AG10803 (cell line): ENCODE results near the gene RGS6.

Experiments used
- DNase-seq: peaks from one replicate; pipeline ENCODE4 v3.0.0; 2010; ENCODE audit warnings: low read depth
- H3K4me3 ChIP-seq: 2 replicates; pipeline ENCODE4 v1.5.1; 2011; ENCODE audit warnings: mild to moderate bottlenecking, low read length, control low read depth
- TF ChIP-seq, protein P1 (sequence below): conservative IDR thresholded peaks from 2 replicates; pipeline ENCODE4 v1.5.1; 2011; ENCODE audit warnings: mild to moderate bottlenecking, low read length, control low read depth, inconsistent platforms

The RGS6 gene

DNA sequence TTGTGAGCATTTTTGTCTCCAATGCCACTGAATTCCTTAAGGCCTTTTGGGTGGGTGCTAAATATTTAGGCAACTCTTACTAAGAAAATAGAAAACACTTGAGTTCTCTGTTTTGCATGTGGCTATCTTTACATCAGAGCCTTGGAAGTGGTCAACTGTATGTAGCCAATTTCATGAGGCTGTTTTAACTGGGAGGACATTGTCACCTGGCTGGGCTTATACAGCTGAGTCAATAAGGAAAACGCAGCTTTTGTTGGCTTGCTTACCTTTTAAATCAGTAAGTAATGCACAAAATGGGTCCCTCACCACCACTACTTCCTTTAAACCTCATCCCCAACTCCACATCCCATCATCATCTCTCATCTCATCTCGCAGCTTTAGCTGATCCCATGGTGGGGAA is 194.3 kb downstream of the RGS6 start:
- TF ChIP-seq, protein P1, sequence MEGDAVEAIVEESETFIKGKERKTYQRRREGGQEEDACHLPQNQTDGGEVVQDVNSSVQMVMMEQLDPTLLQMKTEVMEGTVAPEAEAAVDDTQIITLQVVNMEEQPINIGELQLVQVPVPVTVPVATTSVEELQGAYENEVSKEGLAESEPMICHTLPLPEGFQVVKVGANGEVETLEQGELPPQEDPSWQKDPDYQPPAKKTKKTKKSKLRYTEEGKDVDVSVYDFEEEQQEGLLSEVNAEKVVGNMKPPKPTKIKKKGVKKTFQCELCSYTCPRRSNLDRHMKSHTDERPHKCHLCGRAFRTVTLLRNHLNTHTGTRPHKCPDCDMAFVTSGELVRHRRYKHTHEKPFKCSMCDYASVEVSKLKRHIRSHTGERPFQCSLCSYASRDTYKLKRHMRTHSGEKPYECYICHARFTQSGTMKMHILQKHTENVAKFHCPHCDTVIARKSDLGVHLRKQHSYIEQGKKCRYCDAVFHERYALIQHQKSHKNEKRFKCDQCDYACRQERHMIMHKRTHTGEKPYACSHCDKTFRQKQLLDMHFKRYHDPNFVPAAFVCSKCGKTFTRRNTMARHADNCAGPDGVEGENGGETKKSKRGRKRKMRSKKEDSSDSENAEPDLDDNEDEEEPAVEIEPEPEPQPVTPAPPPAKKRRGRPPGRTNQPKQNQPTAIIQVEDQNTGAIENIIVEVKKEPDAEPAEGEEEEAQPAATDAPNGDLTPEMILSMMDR = no peak
- DNase-seq = no peak
- H3K4me3 ChIP-seq = no peak overlapping the region

DNA sequence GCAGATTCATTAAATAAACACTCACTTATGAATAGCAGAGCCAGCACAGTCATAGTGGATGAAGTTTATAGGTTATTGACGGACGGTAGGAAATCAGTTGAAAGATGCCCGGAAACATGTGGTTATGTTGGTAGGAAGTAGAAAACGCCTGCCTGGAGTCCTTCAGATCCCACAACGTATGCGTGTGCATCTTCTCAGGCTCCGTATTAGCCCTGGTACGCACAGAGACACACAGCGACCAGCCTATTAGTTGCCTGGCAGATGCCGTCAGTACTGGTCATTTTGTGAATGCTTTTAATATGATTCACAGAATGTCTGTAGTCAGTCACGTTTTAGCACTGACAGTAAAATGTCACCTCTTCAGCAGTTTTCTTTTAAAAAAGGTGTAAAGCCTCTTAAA is 196.4 kb downstream of the RGS6 start:
- no peak for DNase-seq
- H3K4me3 ChIP-seq = no peak overlapping the region
- TF ChIP-seq, protein P1 = no peak

DNA sequence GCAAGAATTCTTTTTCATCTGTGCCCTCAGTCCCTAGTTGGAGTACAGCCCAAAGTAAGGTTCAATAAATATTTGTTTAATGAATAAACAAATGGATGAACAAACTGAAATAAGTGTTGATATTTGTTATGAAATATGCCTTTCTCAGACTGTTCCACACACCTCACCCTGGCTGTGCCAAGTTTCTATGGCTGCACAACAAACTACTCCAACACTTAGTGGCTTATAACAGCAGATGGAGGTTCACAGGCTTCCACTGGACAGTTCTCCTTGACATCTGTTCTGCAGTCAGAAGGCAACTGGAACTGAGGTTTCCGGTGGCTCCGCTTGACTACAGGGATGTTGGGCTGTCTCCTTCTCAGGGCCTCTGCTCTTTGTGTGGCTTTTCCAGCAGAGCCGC is 197.1 kb downstream of the RGS6 start:
- DNase-seq = no peak
- no peak overlapping the region for H3K4me3 ChIP-seq
- TF ChIP-seq, protein P1 = no peak

DNA sequence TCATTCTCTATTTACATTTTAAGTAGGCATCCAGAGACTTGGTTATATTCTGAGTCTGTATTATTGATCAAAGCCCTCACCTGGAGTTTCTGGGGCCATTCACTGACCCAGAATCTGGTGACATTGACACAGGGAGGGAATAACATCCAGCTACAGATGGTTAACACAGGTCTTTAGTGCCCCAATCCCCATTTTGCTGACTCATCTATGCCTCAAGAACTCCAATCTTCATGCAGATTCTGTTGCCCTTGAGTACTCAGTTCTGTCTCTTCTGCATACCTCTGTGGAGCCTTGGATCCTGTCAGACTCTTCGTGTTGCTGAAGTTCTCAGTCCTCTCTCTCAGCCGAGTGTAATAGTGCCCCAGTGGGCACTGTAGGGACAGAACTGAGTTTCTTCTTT is 208.9 kb downstream of the RGS6 start:
- H3K4me3 ChIP-seq = no peak overlapping the region
- DNase-seq = no peak
- TF ChIP-seq, protein P1 = no peak

DNA sequence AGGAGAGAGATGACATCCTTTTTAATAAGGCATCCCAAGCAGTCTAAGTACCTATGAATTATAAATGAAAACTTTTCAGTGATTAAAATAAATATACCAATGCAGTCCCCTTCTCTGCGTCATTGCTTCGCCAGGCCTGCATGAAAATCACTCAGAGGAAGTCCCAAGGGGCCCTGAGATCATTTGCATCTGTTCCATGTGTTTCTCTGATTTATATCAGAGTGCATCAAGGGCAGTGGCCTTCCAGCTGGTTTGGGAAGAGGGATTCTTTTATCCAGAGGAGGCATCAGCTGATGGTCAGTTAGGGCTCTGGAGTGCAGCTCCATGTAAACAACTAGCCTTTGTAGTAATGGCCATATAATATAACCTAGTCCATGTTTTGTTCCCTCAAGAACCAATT is 210.1 kb downstream of the RGS6 start:
- H3K4me3 ChIP-seq = no peak overlapping the region
- TF ChIP-seq, protein P1 = no peak
- DNase-seq = no peak

DNA sequence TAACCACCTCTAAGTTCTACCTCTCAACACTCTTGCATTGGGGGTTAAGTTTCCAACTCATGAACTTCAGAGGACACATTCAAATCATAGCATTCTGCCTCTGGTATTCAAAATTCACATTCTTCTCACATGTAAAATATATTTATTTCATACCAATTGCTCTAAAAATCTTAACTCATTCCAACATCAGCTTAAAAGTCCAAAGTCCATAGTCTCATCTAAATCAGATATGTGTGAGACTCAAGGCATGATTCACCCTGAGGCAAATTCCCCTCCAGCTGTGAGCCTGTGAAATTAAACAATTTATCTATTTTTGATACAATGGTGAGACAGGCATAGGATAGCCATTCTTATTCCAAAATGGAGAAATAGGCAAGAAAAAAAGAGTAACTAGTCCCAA is 214.0 kb downstream of the RGS6 start:
- H3K4me3 ChIP-seq = no peak overlapping the region
- no peak for DNase-seq
- TF ChIP-seq, protein P1 = no peak

DNA sequence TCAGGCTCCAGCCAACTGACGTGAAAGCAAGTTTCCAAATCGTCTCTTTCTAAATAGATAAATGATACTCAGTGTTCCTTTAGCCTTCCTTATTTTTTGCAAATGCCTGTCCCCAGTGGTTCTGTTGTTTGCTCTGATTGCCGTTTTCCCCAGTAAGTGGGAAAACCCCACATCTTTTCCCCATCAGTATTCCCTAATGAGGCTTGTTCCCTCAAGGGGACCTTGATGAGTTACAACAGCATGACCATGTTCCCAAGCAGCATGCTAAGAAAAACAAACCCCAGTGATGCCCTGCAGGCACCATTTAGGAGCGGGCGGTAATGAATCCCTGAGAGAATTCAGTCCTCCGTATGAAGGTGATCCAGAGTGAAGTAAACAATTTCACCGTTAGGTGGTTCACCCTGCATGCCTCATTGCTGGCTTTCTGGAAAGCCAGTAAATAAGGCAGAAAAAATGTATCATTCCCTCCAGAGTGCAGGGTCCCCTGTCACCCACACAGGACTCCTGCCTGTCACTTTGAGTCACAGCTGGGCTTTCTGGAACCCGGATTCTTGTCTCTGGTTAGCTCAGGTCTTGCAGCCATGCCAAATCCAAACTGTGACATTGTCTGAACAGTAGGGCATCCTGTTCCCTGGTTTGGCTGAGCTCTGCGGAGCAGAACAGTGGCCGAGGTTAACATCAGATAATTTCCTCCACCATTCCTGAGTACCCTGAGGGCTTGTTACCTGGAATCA is 222.6 kb downstream of the RGS6 start:
- no peak overlapping the region for H3K4me3 ChIP-seq
- no peak for DNase-seq
- TF ChIP-seq, protein P1 = no peak
